ENCODE results near the gene TACC3.
A peak's percentile ranks its signal among the peaks of the same experiment; 100 is the strongest.

Gene TACC3

GRCh38 chr4:1741208-1741607 lies 19.9 kb downstream of the TACC3 start:
- no peak for TF ChIP-seq CTCF (IDR thresholded peaks at IDR 0.05)

- no peak for TF ChIP-seq CTCF (IDR thresholded peaks at IDR 0.05)
Measured at GRCh38 chr4:1743551-1743950, 22.2 kb downstream of the TACC3 start.

DNA sequence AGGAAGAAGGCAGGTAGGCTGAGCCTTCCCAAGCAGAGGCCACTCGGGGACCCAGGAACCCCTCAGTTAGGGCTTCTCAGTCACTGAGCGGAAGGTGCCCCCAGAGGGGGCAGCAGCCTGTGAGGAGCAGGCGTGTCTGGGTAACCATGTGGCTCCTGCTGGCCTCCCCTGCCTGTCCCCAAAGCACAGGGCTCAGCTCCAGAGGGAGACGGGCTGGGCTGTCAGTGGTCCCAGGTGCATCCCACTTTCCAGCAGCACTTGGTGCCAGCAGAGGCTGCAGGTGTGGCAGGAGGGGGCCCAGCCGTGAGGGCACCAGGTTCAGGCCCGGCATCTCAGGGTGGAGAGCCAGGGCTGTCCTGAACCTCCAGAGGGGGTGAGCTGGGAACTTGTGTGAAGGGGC lies 22.7 kb downstream of the TACC3 start:
- TF ChIP-seq CTCF (IDR thresholded peaks at IDR 0.05), result no peak

GRCh38 chr4:1744552-1744951 lies 23.2 kb downstream of the TACC3 start:
- TF ChIP-seq CTCF (IDR thresholded peaks at IDR 0.05), result no peak

GRCh38 chr4:1745165-1745564 lies 23.8 kb downstream of the TACC3 start:
- TF ChIP-seq CTCF (IDR thresholded peaks at IDR 0.05), result no peak

GRCh38 chr4:1745697-1746096 lies 24.4 kb downstream of the TACC3 start:
- TF ChIP-seq CTCF (IDR thresholded peaks at IDR 0.05), result no peak

DNA sequence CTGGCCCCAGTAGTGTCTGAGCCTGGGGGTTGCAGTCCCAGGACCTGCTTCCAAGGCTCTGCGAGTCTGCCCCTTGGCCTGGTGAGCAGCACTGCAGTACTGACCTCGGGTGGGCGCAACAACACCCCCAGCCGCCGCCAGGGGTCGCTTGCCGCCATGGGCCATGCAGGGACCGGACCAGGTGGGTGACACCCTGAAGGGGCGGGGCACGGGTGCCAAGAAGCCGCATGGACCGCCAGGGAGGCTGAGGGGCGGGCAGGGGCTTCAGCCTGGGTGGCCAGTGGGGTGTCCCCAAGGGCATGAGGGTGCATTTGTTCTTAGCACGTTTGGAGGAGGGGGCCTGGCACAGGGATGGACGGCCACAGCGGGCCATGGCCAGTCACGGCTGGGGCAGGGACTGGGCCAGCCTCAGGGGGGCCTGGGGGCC lies 25.0 kb downstream of the TACC3 start:
- TF ChIP-seq CTCF (IDR thresholded peaks at IDR 0.05), result peak; percentile 87

GRCh38 chr4:1746919-1747602 lies 25.7 kb downstream of the TACC3 start:
- TF ChIP-seq CTCF (IDR thresholded peaks at IDR 0.05), result no peak
